Posterior cingulate gyrus (tissue), 11 donors: ENCODE results near the gene NME9.
A peak's percentile ranks its signal among the peaks of the same experiment; 100 is the strongest.
"Not testable (repeated sequence)": the region's sequence is repeated elsewhere in the genome, so short reads cannot be mapped to it uniquely, and the experiment has no call there.

Source experiments
- DNase-seq, 10 donors: peaks; one replicate each; pipeline versions ENCODE4 v3.0.0 to v3.0.0-alpha.2; 2020 to 2021; ENCODE audit warnings: mixed read lengths in 3 of 10
- intact Hi-C: fragments of 100-400 bp; cut with DNase I; formaldehyde crosslinking; loops from one replicate; pipeline ENCODE4 v1.15.1; 2023

Gene NME9, protein sequence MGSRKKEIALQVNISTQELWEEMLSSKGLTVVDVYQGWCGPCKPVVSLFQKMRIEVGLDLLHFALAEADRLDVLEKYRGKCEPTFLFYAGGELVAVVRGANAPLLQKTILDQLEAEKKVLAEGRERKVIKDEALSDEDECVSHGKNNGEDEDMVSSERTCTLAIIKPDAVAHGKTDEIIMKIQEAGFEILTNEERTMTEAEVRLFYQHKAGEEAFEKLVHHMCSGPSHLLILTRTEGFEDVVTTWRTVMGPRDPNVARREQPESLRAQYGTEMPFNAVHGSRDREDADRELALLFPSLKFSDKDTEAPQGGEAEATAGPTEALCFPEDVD

DNA sequence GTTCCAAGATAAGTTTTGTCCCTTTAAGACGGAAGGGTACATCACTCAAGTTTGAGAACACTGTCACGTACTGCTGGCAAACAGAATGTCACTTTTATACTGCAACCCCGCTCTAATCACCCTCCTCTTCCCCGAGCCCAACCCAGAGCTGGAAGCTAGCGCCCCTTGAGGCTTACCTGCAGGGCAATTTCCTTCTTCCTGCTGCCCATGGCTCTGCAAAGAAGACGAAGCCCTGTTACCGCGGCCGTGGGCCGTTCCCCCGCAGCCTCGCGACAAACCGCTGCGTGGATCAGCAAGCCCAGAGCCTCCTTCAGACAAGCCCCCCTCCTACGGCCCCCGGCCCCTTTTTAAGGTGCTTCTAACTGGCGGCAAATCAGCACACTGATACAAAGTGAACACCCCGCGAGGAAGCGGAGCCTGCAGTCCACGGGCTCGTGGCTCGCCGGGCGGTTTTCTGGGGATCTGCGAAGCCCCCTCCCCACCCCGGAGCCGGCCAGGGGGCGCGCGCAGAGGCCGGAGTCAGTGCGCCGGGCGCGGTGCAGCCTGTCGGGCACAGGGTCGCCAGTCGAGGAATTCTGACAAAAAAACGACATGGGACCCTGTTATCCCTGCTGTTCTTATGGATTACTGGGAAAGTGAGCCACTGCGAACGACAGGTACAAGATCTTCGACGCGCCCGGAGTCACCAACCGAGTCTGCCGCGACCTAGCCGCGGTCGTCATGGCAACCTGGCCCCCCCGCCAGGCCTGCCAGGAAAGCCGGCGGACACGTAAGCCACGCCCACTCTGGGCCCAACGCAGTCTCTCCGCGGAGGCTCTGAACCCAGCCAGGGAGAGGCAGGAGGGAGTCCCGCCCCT, at the start of gene NME9:
TSS of gene NME9 (minus strand) at position 725 of the 857 bp plus-strand sequence. CDS start at position 209, 516 bp downstream.
- intact Hi-C loops: loop anchor here (5.0 kb wide), 1 partner anchor 67 kb away; no protein-coding TSS in a partner anchor
- DNase-seq: peak; percentile 78 to 99 (median 94)

GRCh38 chr3:138378990-138379389, 49.3 kb upstream of the NME9 start:
- intact Hi-C loops: no loop called here
- DNase-seq: no peak

GRCh38 chr3:138378331-138378730, 48.7 kb upstream of the NME9 start:
- DNase-seq: peak in 1 of 10 donors; percentile 21
- intact Hi-C loops: no loop called here

- intact Hi-C loops: no loop called here
- DNase-seq: peak in 1 of 10 donors; percentile 6
These were observed 48.2 kb upstream of the NME9 start for GRCh38 chr3:138377804-138378203.

DNA sequence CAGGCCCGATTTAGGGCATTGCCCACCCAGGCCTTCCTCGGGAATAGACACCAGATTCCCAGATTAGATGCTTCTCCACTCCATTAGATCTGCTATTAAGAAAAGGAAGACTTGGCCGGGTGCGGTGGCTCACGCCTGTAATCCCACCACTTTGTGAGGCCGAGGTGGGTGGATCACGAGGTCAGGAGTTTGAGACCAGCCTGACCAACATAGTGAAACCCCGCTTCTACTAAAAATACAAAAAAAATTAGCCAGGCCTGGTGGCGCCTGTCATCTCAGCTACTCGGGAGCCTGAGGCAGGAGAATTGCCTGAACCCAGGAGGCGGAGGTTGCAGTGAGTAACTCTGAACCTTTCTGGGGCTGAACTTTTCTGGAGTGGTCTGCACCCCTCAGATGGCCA, 47.6 kb upstream of the NME9 start:
- peak in 1 of 10 donors; percentile 24 for DNase-seq
- intact Hi-C loops: not testable (repeated sequence)

- DNase-seq: no peak
- intact Hi-C loops: no loop called here
These were observed 47.0 kb upstream of the NME9 start for GRCh38 chr3:138376663-138377062.

GRCh38 chr3:138375447-138375846, 45.8 kb upstream of the NME9 start:
- intact Hi-C loops: no loop called here
- peak in 1 of 10 donors; percentile 24 for DNase-seq

GRCh38 chr3:138374573-138375134, 45.0 kb upstream of the NME9 start:
- intact Hi-C loops: no loop called here
- DNase-seq: no peak

- DNase-seq: no peak
- intact Hi-C loops: no loop called here
These were observed 44.1 kb upstream of the NME9 start for GRCh38 chr3:138373736-138374094.

- no peak for DNase-seq
- intact Hi-C loops: no loop called here
These were observed 43.6 kb upstream of the NME9 start for GRCh38 chr3:138373087-138373735.

- intact Hi-C loops: no loop called here
- DNase-seq: peak in 1 of 10 donors; percentile 19
These were observed 41.7 kb upstream of the NME9 start for GRCh38 chr3:138371070-138371965.

DNA sequence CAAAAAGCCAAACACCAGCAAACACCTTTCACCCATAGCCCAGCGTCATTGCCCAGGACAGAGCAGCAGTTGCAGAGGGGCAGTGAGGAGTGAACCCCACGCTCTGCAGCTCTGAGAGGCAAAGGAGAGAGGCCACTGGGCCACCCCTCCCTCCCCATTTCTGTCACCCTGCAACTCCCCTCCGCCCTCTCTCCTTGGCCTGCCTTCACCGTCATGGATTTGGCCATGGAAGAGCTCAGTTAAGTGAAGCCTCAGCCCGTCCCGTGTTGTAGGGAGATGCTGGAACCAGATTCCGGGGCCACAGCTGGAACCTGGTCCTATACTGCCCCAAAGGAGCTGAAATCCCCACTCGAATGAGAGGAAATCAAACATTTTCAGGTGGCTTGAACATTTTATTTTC, 40.7 kb upstream of the NME9 start:
- intact Hi-C loops: no loop called here
- peak in 1 of 10 donors; percentile 25 for DNase-seq

DNA sequence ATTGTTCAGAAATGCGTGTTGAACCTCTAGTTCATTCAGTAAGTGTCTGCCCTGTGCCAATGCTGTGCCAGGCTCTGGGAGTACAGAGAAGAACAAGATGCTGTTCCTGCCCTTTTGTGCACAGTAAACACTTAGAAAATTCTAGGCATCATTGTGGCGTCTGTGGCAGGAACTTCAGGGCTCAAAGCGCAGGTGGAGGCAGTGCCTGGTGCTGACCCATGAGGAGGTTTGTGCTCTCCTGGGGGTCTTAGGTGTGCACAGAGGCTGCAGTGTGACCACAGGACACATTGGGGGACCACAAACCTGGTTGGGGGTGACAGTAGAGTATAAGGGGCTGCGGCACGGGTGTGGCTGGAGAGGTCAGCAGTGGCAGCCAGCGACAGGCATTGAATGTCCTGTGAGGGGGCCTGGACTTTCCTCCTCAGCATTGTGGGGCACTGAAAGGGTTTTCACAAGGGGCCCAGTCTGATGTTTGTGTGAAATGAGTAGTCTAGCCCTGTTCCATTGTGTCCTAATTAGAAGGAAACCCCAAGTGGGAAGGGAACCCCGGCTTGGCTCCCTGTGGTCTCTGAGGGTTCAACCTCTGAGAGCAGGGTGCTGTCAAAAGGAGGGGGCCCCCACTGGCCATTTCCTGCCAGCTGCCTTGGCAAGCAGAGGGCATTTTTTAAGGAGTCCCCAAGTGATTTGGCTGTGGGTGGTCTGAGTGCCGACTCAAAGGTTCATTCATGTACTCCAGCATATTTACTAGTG, 39.7 kb upstream of the NME9 start:
- peak in 2 of 10 donors; percentile 77 to 83 for DNase-seq
- intact Hi-C loops: no loop called here

- intact Hi-C loops: no loop called here
- peak; percentile 38 to 95 (median 76) for DNase-seq
These were observed 38.3 kb upstream of the NME9 start for GRCh38 chr3:138367911-138368310.

DNA sequence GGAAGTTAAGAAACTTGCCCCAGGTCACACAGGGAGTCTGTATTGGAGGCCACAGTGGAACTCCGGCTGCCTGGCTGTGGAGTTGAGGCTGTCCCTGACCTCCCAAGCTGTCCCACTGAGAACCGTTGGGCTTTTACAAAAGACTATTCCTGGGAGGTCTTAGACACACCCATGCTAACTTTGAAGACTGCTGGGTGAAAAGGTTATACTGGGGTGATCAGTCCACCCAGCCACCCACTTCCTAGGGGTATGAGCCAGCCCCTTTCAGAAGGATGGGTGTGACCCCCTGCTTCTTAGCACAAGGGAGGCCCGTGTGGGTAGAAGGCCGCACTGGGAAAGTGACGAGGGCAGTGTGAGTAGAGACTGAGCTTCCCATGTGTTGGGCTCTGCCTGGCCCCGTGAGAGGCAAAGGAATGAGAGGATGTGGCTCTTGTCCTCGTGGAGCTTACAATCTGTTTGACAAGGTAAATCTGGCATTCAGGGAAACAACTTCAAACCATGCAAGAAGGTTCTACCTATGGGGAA, 37.7 kb upstream of the NME9 start:
- intact Hi-C loops: no loop called here
- peak in 1 of 10 donors; percentile 73 for DNase-seq

- intact Hi-C loops: no loop called here
- peak in 1 of 10 donors; percentile 67 for DNase-seq
These were observed 36.5 kb upstream of the NME9 start for GRCh38 chr3:138366006-138366759.

DNA sequence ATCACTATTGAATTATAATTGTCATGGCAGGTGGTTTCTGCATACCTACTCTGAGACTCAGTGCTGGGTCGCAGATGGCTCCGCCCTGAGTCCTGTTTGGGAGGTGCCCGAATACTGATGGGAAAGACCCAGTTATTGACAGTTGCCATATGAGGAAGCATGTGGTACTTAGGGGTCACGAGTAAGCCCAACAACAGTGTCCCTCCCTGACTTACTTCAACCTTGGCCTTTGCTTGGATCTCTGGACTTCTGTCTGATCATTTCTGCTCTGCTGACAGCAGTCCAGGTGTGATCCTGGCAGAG, 35.6 kb upstream of the NME9 start:
- DNase-seq: peak in 1 of 10 donors; percentile 55
- intact Hi-C loops: no loop called here
